SU-DHL-6 (cell line): ENCODE data around the gene LCP2.

Experiments used
- CTCF ChIP-seq: fragments of 200-600 bp; sonication (generic); IDR thresholded peaks from one replicate; pipeline ENCODE4 v1.5.1; 2017; ENCODE audit warnings: antibody characterized with exemption, mild to moderate bottlenecking, low read length, moderate library complexity; ENCODE audit not compliant: insufficient read depth, poor library complexity, severe bottlenecking
- EZH2phosphoT487 ChIP-seq: fragments of 200-600 bp; sonication (generic), shearing (Covaris generic); conservative IDR thresholded peaks from 2 replicates; pipeline ENCODE4 v1.6.1; 2018; ENCODE audit warnings: mild to moderate bottlenecking, antibody characterized with exemption, low read length, moderate library complexity, mixed read lengths

GRCh38 chr5:170226661-170227060 lies 70.9 kb downstream of the LCP2 start:
- no peak for TF ChIP-seq CTCF
- TF ChIP-seq EZH2phosphoT487 = no peak
